Kidney (tissue), 2 donors: ENCODE results near the gene LIPH. TPM values are rescaled to one million over a fixed set of nuclear protein-coding genes. Genes with fewer than 3 reads are reported as not detected.

ENCODE experiments used
- polyA plus RNA-seq: library from polyadenylated mRNA; stranded (reverse); fragments of 350-450 nt; fragmentation: Illumina TruSeq; extraction: RNeasy Lipid Tissue Mini Kit (QIAGEN cat#74804); gene quantifications from one replicate; pipeline ENCODE4 v1.2.3, GENCODE V29; 2014; ENCODE audit warnings: low read depth, low replicate concordance; ENCODE audit not compliant: insufficient read depth
- total RNA-seq: library from RNA; stranded (reverse); fragmentation: NEBNext Ultra II Directional; extraction: Animal tissue kit (Norgen Biotek cat#: 25700); gene quantifications from one replicate; pipeline ENCODE4 v1.2.1, GENCODE V29; 2021
- donor health status: DM: yes; HTN: yes; CAD: no.

The LIPH gene
- total and polyA plus RNA-seq, 2 donors from 2014 or later: 3.2 to 14.7 TPM

Other genes with a start within 250 kb of the LIPH start
- gene MAP3K13, start 189.5 kb downstream of the LIPH start, total RNA-seq: 44.1 TPM
- 33.0 TPM for gene MAP3K13, start 189.5 kb downstream of the LIPH start, polyA plus RNA-seq
- 21.0 TPM for gene TMEM41A, start 53.6 kb downstream of the LIPH start, total RNA-seq
- gene TMEM41A, start 53.6 kb downstream of the LIPH start, polyA plus RNA-seq: 19.0 TPM
- 29.6 TPM for gene SENP2, start 33.7 kb upstream of the LIPH start, total RNA-seq
- gene SENP2, start 33.7 kb upstream of the LIPH start, polyA plus RNA-seq: 10.8 TPM